Peyer's patch (tissue), 4 donors: ENCODE data around the gene AKIRIN2. TPM values are rescaled to one million over a fixed set of nuclear protein-coding genes. Genes with fewer than 3 reads are reported as not detected.

Source experiments
- DNase-seq, 3 donors: peaks; one replicate each; pipeline ENCODE4 v3.0.0-alpha.2; 2017 to 2019
- H3K27ac ChIP-seq, 4 donors: fragments of 200-600 bp; sonication (generic); one replicate each; pipeline ENCODE4 v1.5.1; 2016 to 2019
- H3K27me3 ChIP-seq, 2 donors: fragments of 200-600 bp; sonication (generic); one replicate each; pipeline ENCODE4 v1.5.1; 2019
- H3K36me3 ChIP-seq, 3 donors: fragments of 200-600 bp; sonication (generic); one replicate each; pipeline ENCODE4 v1.5.1; 2016 to 2019
- H3K4me1 ChIP-seq, 4 donors: fragments of 200-600 bp; sonication (generic); one replicate each; pipeline ENCODE4 v1.5.1; 2016 to 2019
- H3K4me3 ChIP-seq, 4 donors: fragments of 200-600 bp; sonication (generic); 1 replicate in 3 of 4; 2 replicates in 1 of 4; pipeline ENCODE4 v1.5.1; 2016 to 2019; ENCODE audit warnings: mild to moderate bottlenecking in 1 of 4
- H3K9me3 ChIP-seq, 4 donors: fragments of 200-600 bp; sonication (generic); one replicate each; pipeline ENCODE4 v1.5.1; 2016 to 2019; ENCODE audit warnings: mild to moderate bottlenecking in 1 of 4
- CTCF ChIP-seq, 6 experiments: fragments of 450-650 bp in 4 of 6; fragments of 200-600 bp in 2 of 6; sonication (generic) in 1 of 6; IDR thresholded peaks; one replicate each; pipeline ENCODE4 v1.5.1; 2017 to 2019; ENCODE audit warnings: antibody characterized with exemption in 6 of 6, mild to moderate bottlenecking in 3 of 6, moderate library complexity in 1 of 6
- POLR2A ChIP-seq, 2 donors: fragments of 450-650 bp; IDR thresholded peaks; one replicate each; pipeline ENCODE4 v1.5.1; 2017; ENCODE audit warnings: antibody characterized with exemption in 2 of 2, mild to moderate bottlenecking in 2 of 2, moderate library complexity in 2 of 2
- total RNA-seq, 4 donors: library from RNA; depleted of rRNA; stranded (reverse); fragments of >200 nt; gene quantifications; one replicate each; pipeline ENCODE4 v1.1.0, GENCODE V29; 2016

AKIRIN2 gene
- total RNA-seq, 4 donors from 2014 or later: 24.6 to 38.2 (median 28.3) TPM

DNA sequence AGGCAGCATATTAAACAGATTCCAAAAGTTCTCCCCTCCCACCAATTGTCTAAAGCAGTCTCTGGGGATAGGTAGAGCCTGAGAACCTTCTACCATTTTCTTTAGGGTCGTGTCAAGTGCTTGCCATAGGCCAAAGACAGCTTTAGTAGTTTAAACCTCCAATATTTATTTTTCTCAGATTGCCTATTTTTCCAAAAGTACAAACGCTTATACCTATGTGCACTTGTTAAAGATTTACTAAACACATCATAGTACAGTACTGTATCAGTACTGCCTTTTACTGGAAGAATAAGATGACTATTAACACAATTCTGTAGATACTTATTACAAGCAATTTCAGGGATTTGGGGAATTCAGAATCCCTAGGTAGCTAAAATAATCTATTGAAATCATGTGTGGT, 29.4 kb downstream of the AKIRIN2 start:
- no peaks in the 10 kb centered on the region for H3K4me1 ChIP-seq
- H3K27me3 ChIP-seq: no peaks in the 10 kb centered on the region
- H3K9me3 ChIP-seq: no peaks in the 10 kb centered on the region
- H3K36me3 ChIP-seq: peaks cover 0 to 39% (median 0%) of the 10 kb centered on the region in 3 donors
- no peak for DNase-seq
- H3K4me3 ChIP-seq: no peak overlapping the region
- H3K27ac ChIP-seq: no peak overlapping the region
- TF ChIP-seq CTCF (IDR thresholded peaks at IDR 0.05): no peak
- no peak for TF ChIP-seq POLR2A (IDR thresholded peaks at IDR 0.05)

DNA sequence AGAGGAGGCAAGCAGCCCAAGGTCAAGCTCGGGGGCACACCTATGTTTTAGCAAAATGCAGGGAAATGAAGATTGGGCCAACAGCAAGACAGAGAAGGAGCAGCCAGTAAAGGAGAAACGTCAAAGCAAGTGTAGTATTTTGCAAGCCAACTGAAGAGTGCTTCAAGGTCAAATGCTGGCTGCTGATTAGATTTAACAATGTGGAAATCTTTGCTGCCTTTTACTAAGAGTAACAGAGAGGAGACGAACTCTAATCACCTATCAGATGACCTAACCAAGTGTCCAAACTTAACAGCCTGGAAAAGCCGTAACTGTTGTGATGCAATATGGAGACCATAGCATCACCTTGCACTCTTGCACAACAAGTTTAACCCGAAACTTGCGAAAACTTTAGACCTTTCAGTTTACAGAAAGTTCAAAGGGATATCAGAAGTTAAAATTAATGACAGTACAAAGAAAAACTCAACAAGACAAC, 30.4 kb downstream of the AKIRIN2 start:
- no peak overlapping the region for H3K4me3 ChIP-seq
- TF ChIP-seq CTCF (IDR thresholded peaks at IDR 0.05) (no peak), POLR2A (IDR thresholded peaks at IDR 0.05) (no peak)
- H3K27me3 ChIP-seq: no peaks in the 10 kb centered on the region
- H3K27ac ChIP-seq: no peak overlapping the region
- H3K4me1 ChIP-seq: no peaks in the 10 kb centered on the region
- DNase-seq: no peak
- no peaks in the 10 kb centered on the region for H3K9me3 ChIP-seq
- H3K36me3 ChIP-seq: peaks cover 0 to 36% (median 0%) of the 10 kb centered on the region in 3 donors

GRCh38 chr6:87670707-87671106, 31.3 kb downstream of the AKIRIN2 start:
- no peaks in the 10 kb centered on the region for H3K9me3 ChIP-seq
- DNase-seq: no peak
- TF ChIP-seq CTCF (IDR thresholded peaks at IDR 0.05): no peak
- no peak for TF ChIP-seq POLR2A (IDR thresholded peaks at IDR 0.05)
- H3K27me3 ChIP-seq: no peaks in the 10 kb centered on the region
- H3K27ac ChIP-seq: no peak overlapping the region
- no peak overlapping the region for H3K4me3 ChIP-seq
- no peaks in the 10 kb centered on the region for H3K4me1 ChIP-seq
- peaks cover 0 to 30% (median 0%) of the 10 kb centered on the region in 3 donors for H3K36me3 ChIP-seq

DNA sequence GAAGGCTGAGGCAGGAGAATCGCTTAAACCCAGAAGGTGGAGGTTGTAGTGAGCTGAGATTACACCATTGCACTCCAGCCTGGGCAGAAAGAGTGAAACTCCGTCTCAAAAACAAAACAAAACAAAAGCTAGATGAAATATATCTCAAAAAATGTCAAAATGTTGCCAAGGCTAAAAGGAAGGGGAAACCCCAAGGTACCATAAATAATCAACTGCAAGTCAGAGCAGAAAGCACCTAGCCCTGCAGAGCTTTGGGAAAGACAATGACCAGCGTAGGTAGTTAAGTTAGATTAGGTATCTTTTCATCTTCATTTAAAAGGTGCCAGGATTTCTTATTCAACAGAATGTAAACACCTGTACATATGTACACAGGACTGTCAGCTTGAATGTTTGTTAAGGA, 33.0 kb downstream of the AKIRIN2 start:
- TF ChIP-seq CTCF (IDR thresholded peaks at IDR 0.05) (no peak), POLR2A (IDR thresholded peaks at IDR 0.05) (no peak)
- H3K9me3 ChIP-seq: no peaks in the 10 kb centered on the region
- H3K4me1 ChIP-seq: no peaks in the 10 kb centered on the region
- no peaks in the 10 kb centered on the region for H3K27me3 ChIP-seq
- no peak overlapping the region for H3K27ac ChIP-seq
- DNase-seq: no peak
- peaks cover 0 to 14% (median 0%) of the 10 kb centered on the region in 3 donors for H3K36me3 ChIP-seq
- no peak overlapping the region for H3K4me3 ChIP-seq

DNA sequence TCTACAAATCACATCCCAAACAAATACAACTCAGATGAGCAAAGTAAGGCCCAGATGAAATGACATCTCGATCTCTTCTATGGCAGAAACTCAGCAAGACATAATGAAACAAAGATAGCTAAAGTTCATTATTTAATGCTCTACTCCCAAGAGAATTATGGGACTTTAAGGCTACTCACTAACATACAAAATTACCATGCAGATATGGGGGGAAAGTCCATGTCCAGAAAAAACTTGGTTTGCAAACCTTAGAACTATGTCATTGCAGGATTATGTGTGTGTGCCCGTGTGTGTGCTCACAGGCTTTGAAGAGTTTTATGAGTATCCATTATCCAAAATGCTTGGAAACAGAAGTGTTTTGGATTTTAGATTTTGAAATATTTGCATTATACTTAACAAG, 34.0 kb downstream of the AKIRIN2 start:
- peaks cover 0 to 4% (median 0%) of the 10 kb centered on the region in 3 donors for H3K36me3 ChIP-seq
- no peak for TF ChIP-seq POLR2A (IDR thresholded peaks at IDR 0.05)
- TF ChIP-seq CTCF (IDR thresholded peaks at IDR 0.05): no peak
- no peak overlapping the region for H3K4me3 ChIP-seq
- H3K27ac ChIP-seq: no peak overlapping the region
- no peak for DNase-seq
- no peaks in the 10 kb centered on the region for H3K4me1 ChIP-seq
- no peaks in the 10 kb centered on the region for H3K27me3 ChIP-seq
- no peaks in the 10 kb centered on the region for H3K9me3 ChIP-seq

- DNase-seq: no peak
- H3K4me3 ChIP-seq: no peak overlapping the region
- no peaks in the 10 kb centered on the region for H3K27me3 ChIP-seq
- no peaks in the 10 kb centered on the region for H3K9me3 ChIP-seq
- TF ChIP-seq CTCF (IDR thresholded peaks at IDR 0.05) (no peak), POLR2A (IDR thresholded peaks at IDR 0.05) (no peak)
- H3K4me1 ChIP-seq: no peaks in the 10 kb centered on the region
- H3K36me3 ChIP-seq: peaks cover 0 to 4% (median 0%) of the 10 kb centered on the region in 3 donors
- H3K27ac ChIP-seq: no peak overlapping the region
Observed at GRCh38 chr6:87667032-87667431, 35.0 kb downstream of the AKIRIN2 start.
